Adipocyte (in vitro differentiated cells): ENCODE data around the gene AIDA.
A peak's percentile ranks its signal among the peaks of the same experiment; 100 is the strongest.
"Not testable (repeated sequence)": the region's sequence is repeated elsewhere in the genome, so short reads cannot be mapped to it uniquely, and the experiment has no call there.

Experiments used
- DNase-seq: peaks from one replicate; pipeline ENCODE4 v3.0.0-alpha.2; 2015; ENCODE audit warnings: low read depth
- H3K27me3 ChIP-seq: replicated peaks from 2 replicates; pipeline ENCODE4 v1.7.0; 2013; ENCODE audit warnings: mild to moderate bottlenecking, low read length, moderate library complexity; ENCODE audit not compliant: control insufficient read depth, insufficient read depth
- H3K36me3 ChIP-seq: 2 replicates; pipeline ENCODE4 v1.7.0; 2013; ENCODE audit warnings: low read length, mild to moderate bottlenecking, moderate library complexity; ENCODE audit not compliant: control insufficient read depth, insufficient read depth, severe bottlenecking
- H3K4me1 ChIP-seq: 2 replicates; pipeline ENCODE4 v1.7.0; 2013; ENCODE audit warnings: mild to moderate bottlenecking, low read length, moderate library complexity; ENCODE audit not compliant: control insufficient read depth, insufficient read depth
- H3K4me3 ChIP-seq: 2 replicates; pipeline ENCODE4 v1.7.0; 2013; ENCODE audit warnings: mild to moderate bottlenecking, low read length, moderate library complexity
- H3K9ac ChIP-seq: 2 replicates; pipeline ENCODE4 v1.7.0; 2013; ENCODE audit warnings: mild to moderate bottlenecking, low read length, moderate library complexity
- H3K9me3 ChIP-seq: 2 replicates; pipeline ENCODE4 v1.7.0; 2013; ENCODE audit warnings: mild to moderate bottlenecking, low read length, moderate library complexity; ENCODE audit not compliant: control insufficient read depth

The AIDA gene

DNA sequence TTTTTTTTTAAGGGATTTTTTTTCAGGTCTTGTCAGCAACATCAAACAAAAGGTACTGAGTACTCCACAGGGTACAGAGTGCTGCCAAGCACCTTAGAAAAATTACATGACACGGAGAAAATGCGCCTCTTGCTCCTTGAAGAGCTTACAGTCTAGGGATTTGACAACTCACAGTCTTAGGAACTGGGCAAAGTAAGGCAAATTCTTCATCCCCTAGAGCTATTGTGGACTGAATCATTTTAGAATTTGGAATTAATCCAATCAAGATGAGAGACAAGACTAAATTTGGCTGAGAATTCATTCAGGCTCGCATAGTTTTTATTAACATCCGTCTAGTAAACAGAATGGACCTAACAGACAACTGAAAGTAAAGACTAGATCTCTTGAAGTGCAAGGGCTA lies 44.1 kb downstream of the AIDA start:
- Histone ChIP-seq H3K36me3 (peaks cover 75% of the 10 kb centered on the region), H3K4me1 (peaks cover 24% of the 10 kb centered on the region)
- H3K4me3 ChIP-seq, DNase-seq, H3K9me3 ChIP-seq, H3K9ac ChIP-seq, H3K27me3 ChIP-seq: not testable (repeated sequence)

DNA sequence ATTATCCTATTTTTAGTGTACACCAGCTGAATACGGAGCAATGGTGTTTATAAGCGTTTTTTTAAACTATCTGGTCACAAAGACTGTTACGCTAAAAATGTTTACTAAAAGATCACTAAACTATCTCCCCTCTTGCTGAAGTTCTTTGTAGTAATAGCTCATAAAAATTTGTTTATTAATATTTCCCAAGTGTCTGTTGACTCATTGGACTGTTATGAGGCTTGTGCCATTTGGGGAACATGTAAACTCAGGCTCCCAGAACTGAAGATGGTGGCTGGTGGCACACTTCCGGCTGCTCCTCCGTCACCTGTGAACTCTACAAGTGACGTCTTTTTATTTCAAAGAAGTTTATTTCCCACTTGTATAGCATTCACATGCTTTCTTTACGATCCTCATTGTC lies 46.3 kb downstream of the AIDA start:
- Histone ChIP-seq H3K4me3 (no peak overlapping the region), H3K4me1 (peaks cover 24% of the 10 kb centered on the region), H3K27me3 (no peaks in the 10 kb centered on the region), H3K9me3 (no peaks in the 10 kb centered on the region), H3K36me3 (peaks cover 76% of the 10 kb centered on the region), H3K9ac (no peak overlapping the region)
- DNase-seq = peak; percentile 15

DNA sequence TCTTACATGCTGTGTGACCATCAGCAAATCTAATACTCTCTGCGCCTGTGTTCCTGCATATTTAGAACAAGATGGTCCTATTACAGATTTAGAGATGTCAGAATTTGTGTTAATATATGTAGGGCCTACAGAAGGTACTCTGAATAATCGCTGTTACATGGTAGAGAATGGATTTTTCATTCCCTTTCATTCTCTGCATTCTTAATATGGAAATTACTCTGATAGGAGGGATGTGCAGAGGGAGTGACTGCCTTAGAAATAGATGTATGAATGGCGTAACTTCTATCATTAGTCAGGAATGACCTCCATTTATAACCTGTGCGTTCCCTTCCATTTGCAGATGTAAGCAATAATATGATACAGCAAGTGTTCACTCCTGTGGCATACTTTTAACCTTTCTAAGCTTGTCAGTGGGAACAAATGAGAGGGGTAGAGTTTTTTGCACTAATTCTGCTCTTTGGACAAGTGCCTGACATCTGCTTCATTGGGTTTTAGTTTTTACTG lies 48.8 kb downstream of the AIDA start:
- no peak for DNase-seq

DNA sequence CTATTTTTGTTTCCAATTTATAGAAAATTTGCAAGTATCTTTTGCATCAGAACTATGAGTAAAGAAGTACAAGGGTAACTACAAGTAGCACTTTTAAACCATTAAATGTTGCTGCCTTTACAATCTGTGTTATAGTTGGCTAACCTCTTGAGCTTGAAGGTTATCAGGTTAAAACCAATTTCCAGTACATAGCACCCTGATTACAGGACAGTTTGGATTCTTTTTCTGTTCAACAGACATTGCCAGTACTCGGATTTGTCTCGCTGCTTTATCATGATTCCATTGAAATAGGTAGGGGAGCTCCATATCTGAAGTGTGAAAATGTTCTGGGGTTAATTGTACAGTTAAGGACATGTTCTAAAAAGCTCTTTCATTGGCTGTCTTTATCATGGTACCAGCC lies 54.4 kb downstream of the AIDA start:
- Histone ChIP-seq H3K9me3 (no peaks in the 10 kb centered on the region), H3K4me1 (no peaks in the 10 kb centered on the region), H3K27me3 (no peaks in the 10 kb centered on the region), H3K36me3 (peaks cover 91% of the 10 kb centered on the region), H3K4me3 (no peak overlapping the region), H3K9ac (no peak overlapping the region)
- no peak for DNase-seq

More for the DNA sequence above, 48.8 kb downstream of the AIDA start:
- peaks cover 24% of the 10 kb centered on the region for H3K4me1 ChIP-seq
- no peak overlapping the region for H3K4me3 ChIP-seq
- H3K9me3 ChIP-seq = no peaks in the 10 kb centered on the region
- H3K27me3 ChIP-seq = no peaks in the 10 kb centered on the region
- H3K9ac ChIP-seq = no peak overlapping the region
- peaks cover 93% of the 10 kb centered on the region for H3K36me3 ChIP-seq

DNA sequence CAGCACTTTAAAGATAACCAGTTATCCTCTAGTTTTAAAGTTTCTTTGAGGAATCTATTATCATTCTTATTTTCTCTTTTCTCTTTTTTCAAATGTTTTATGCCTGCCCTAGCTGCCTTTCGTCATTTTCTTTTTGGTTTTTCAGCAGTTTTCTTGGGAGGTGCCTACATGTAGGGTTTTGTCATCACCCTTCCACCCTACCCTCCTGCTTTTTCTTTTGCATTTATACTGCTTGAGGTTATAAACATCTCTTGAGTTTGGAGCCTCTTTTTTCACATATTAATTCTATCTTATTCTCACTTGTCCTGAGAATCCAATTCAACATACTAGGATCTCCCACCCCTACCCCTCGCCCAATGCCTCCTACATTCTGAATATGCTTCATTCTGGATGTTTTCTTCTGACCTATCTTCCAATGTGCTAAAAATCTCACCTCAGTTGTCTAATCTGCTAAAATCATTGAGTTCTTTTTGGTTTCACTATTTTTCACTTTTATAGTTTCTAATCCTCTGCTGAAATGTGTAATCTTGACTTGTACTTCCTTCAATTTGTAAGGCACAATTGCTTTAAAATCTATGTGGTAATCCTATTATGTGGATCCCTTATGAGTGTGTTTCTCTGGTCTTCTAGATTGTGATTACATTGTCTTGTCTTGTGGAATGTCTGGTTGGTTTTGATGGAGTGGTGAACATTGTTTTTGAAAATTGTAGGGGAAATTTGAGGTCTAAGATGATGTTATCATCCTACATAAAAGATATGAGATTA lies 55.7 kb downstream of the AIDA start:
- DNase-seq = no peak
- Histone ChIP-seq H3K4me3 (no peak overlapping the region), H3K27me3 (no peaks in the 10 kb centered on the region), H3K36me3 (peaks cover 91% of the 10 kb centered on the region), H3K9ac (no peak overlapping the region), H3K4me1 (no peaks in the 10 kb centered on the region), H3K9me3 (no peaks in the 10 kb centered on the region)

DNA sequence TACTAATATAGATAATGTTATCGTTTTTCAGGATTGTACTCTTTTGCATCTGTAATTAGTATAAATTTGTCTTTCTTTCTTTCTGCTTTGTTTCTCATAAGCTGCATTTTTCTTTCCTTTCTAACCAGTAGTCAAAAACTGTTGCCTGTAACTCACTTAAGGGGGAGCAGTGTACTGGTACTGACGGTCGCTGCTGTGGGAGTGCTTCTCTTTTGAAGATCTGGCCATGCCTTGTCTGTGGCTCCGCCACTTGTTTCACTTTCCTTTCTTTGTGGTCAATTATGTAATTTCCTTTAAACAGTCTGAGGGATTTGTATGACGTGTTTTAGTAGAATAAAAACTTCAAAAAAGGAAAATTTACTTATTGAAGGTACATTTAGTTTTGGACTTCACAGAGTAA lies 57.4 kb downstream of the AIDA start:
- no peak for DNase-seq
- Histone ChIP-seq H3K4me3 (peak overlapping the region; percentile 42), H3K4me1 (no peaks in the 10 kb centered on the region), H3K27me3 (no peaks in the 10 kb centered on the region), H3K9me3 (no peaks in the 10 kb centered on the region), H3K36me3 (peaks cover 91% of the 10 kb centered on the region), H3K9ac (peak overlapping the region; percentile 5)

DNA sequence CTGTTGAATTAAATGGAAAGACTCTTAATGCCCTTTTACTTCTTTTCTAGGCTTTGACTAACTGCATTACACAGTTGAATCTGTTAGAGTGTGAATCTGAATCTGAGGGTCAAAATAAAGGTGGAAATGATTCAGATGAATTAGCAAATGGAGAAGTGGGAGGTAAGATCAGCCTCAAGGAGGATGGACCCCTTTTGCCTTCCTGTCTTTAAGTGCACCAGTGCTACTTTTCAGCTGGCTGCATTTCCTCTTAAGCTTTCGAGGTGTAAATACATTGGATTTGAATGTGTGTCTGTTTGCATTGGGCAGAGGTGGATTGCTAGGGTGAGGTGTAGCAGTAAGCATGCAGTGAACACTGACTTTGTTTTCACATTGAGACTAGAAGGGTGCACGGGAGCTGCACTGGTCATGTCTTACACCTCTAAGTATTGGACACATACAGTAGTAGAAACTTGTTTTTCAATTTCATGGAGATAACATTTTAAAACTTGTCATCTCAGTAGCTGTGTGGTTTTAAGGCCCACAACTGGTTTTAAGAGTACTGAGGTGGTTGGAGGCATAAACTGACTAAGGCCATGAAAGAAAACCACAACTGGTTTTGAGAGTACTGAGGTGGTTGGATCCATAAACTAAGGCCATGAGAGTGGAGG lies 59.0 kb downstream of the AIDA start:
- H3K4me3 ChIP-seq = no peak overlapping the region
- no peaks in the 10 kb centered on the region for H3K4me1 ChIP-seq
- no peaks in the 10 kb centered on the region for H3K27me3 ChIP-seq
- H3K9ac ChIP-seq = no peak overlapping the region
- no peak for DNase-seq
- H3K9me3 ChIP-seq = no peaks in the 10 kb centered on the region
- peaks cover 90% of the 10 kb centered on the region for H3K36me3 ChIP-seq

DNA sequence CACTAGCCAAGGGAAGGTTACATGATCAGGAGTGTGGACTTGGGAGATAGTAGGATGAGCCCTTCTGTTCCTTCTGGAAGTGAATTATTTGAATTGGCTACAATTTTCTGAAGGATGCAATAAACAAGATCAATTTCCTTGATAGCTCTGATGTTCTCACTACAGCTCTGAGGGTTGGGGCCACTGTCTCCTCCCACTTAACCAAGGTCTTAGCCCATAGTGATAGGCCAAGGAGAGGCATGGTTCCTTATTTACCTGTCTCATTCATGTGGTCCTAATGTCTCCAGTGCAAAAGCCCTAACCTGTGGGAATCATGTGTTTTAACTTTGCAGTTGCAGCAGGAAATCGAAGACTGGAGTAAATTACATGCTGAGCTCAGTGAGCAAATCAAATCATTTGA lies 59.6 kb downstream of the AIDA start:
- peaks cover 89% of the 10 kb centered on the region for H3K36me3 ChIP-seq
- no peak for DNase-seq
- no peaks in the 10 kb centered on the region for H3K27me3 ChIP-seq
- H3K9ac ChIP-seq = no peak overlapping the region
- H3K9me3 ChIP-seq = no peaks in the 10 kb centered on the region
- H3K4me3 ChIP-seq = no peak overlapping the region
- no peaks in the 10 kb centered on the region for H3K4me1 ChIP-seq

DNA sequence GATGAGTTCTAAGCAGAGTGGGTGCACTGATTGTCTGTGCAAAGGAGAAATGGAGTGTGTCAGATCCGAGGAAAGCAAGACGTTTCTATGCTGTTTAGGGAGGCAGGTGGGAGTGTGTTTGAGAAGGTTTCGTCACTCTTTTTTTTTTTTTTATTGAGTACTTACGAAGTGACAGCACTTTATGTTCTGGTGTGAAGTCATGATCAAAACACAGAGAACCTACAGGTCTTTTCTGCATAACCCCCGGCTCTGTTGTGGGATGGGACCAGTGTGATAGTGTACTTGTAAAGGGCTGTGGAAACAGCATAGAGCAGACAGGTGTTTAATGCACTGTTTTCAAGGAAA lies 67.7 kb downstream of the AIDA start:
- no peaks in the 10 kb centered on the region for H3K9me3 ChIP-seq
- H3K9ac ChIP-seq = peak overlapping the region; percentile 92
- H3K27me3 ChIP-seq = no peaks in the 10 kb centered on the region
- DNase-seq = peak; percentile 42
- H3K4me3 ChIP-seq = peak overlapping the region; percentile 94
- H3K36me3 ChIP-seq = peaks cover 35% of the 10 kb centered on the region
- H3K4me1 ChIP-seq = peaks cover 21% of the 10 kb centered on the region

DNA sequence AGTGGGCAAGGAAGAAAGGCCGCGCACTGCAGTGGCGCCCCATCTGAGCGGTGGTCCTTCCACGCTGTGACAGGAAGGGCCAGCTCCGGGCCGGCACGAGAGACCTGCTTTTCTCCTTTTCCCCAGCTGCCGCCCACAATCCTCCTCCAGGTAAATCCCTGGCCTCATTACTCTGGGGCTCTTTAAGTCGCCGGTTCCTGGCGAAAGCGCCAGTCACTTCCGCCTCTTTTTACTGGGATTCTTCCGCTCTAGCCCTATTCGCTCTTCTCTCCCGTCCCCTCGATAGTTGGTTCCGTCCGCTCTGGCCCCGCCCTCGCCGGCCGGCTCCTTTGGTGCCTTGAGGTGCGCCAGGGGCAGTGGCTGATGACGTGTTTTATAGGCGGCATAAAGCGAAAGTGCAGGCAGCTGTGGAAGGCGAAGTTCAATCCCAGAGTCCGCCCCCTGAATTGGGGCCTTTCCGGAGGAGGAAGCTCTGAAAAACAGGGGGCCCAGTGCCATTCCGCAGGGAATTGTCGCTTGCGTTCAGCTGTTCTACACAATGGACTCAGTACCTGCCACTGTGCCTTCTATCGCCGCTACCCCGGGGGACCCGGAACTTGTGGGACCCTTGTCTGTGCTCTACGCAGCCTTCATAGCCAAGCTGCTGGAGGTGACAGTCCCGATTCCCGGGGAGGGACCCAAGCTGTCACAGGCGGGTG lies 68.2 kb downstream of the AIDA start:
- Histone ChIP-seq H3K27me3 (no peaks in the 10 kb centered on the region), H3K36me3 (peaks cover 35% of the 10 kb centered on the region)
- DNase-seq = peak; percentile 99

DNA sequence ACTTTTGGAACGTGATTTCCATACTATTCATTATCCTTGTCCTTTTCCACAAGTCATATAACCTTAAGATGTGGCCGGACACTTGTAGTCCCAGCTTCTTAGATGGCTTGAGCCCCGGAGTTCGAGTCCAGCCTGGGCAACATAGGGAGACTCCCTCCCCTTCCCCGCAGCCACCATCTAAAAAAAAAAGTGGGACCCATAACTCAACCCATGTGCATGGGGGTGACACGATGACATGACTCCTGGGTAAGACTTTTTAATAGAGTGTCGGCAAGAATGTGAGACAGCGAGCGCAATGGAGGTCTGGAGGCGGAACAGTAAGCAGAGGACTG lies 68.7 kb downstream of the AIDA start:
- Histone ChIP-seq H3K27me3 (no peaks in the 10 kb centered on the region), H3K36me3 (peaks cover 35% of the 10 kb centered on the region), H3K4me3 (peak overlapping the region; percentile 94), H3K9me3 (no peaks in the 10 kb centered on the region), H3K9ac (peak overlapping the region; percentile 92), H3K4me1 (peaks cover 21% of the 10 kb centered on the region)
- DNase-seq = no peak

More for the DNA sequence above, 68.2 kb downstream of the AIDA start:
- Histone ChIP-seq H3K9ac (peak overlapping the region; percentile 92), H3K4me1 (peaks cover 21% of the 10 kb centered on the region), H3K9me3 (no peaks in the 10 kb centered on the region), H3K4me3 (peak overlapping the region; percentile 94)
